HUES6 (cell line): ENCODE results near the gene KCNQ4.

ENCODE experiments used
- H3K27ac ChIP-seq: 2 replicates; pipeline ENCODE4 v1.7.0; 2013; ENCODE audit warnings: low read depth, mild to moderate bottlenecking, low read length, inconsistent platforms
- H3K27me3 ChIP-seq: 2 replicates; pipeline ENCODE4 v1.6.1; 2013; ENCODE audit warnings: low read length; ENCODE audit not compliant: control insufficient read depth, insufficient read depth
- H3K36me3 ChIP-seq: 2 replicates; pipeline ENCODE4 v1.6.1; 2013; ENCODE audit warnings: low read length; ENCODE audit not compliant: control insufficient read depth, insufficient read depth
- H3K4me1 ChIP-seq: 2 replicates; pipeline ENCODE4 v1.6.1; 2013; ENCODE audit warnings: low read length; ENCODE audit not compliant: control insufficient read depth, insufficient read depth
- H3K4me3 ChIP-seq: 2 replicates; pipeline ENCODE4 v1.5.1; 2013; ENCODE audit warnings: low read depth, low read length
- H3K9ac ChIP-seq: one replicate; pipeline ENCODE4 v1.6.1; 2013; ENCODE audit warnings: mild to moderate bottlenecking, low read length
- H3K9me3 ChIP-seq: 2 replicates; pipeline ENCODE4 v1.6.1; 2013; ENCODE audit warnings: low read depth, low read length; ENCODE audit not compliant: control insufficient read depth, insufficient read depth

Gene KCNQ4

GRCh38 chr1:40743860-40744259 lies 39.7 kb upstream of the KCNQ4 start:
- Histone ChIP-seq H3K9me3 (no peaks in the 10 kb centered on the region), H3K4me3 (no peak overlapping the region), H3K4me1 (no peaks in the 10 kb centered on the region), H3K9ac (no peak overlapping the region), H3K27ac (no peak overlapping the region), H3K36me3 (peaks cover 71% of the 10 kb centered on the region), H3K27me3 (no peaks in the 10 kb centered on the region)

DNA sequence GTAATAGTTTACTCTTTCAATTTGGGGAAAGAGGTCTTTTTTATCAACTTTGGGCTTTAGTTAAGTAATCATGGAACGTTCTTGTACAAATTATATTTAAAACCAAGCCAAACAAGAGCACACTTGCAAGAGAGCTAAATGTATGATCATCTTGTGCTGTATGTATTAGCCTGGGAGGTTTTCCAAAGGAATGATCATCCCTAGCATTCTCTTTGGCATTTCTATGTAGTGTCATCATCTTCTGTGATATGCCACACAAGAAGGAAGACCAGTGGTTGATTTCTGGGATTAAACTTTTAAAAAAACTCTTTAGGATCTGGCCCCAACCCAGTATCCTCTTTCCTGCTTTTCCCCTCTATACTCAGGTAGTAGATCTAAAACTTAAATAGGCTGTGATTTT lies 38.4 kb upstream of the KCNQ4 start:
- Histone ChIP-seq H3K9me3 (no peaks in the 10 kb centered on the region), H3K27me3 (no peaks in the 10 kb centered on the region), H3K27ac (no peak overlapping the region), H3K4me3 (no peak overlapping the region), H3K4me1 (no peaks in the 10 kb centered on the region), H3K36me3 (peaks cover 71% of the 10 kb centered on the region), H3K9ac (no peak overlapping the region)

DNA sequence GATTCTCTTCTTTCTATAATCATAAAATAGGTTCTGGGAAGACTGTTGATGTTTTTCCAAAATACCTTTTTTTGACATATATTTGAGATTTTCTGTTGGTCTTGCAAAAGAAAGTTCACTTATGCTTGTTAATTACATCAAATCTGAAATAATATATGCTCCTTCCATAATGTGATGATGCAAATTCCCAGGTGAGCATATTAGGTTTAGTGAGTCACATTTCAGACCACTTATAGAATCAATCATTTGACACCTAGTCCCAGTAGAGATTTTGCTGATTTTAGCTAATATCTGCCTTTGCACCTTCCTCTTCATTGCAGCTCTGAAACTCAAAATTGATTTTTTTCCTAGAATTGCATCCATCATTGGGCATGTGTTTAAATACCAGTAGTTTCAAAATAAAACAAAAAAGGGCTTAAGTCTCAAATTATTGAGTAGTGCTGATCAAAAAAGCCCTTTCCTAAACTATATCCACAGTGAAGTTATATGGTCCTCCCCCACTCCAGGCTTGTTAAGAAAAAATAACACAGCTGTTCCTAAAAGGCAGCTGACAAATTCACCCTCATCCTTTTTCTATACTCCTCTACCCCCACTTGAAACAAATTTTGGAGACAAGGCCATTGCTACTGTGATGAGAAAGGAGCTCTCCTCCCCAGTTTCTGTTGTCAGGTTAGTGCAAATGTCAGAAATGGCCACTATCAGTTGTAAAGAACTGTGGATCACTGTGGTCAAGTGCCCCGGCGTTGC lies 37.1 kb upstream of the KCNQ4 start:
- Histone ChIP-seq H3K9me3 (no peaks in the 10 kb centered on the region), H3K4me3 (no peak overlapping the region), H3K27ac (no peak overlapping the region), H3K4me1 (no peaks in the 10 kb centered on the region), H3K27me3 (no peaks in the 10 kb centered on the region), H3K36me3 (peaks cover 70% of the 10 kb centered on the region), H3K9ac (no peak overlapping the region)

GRCh38 chr1:40748841-40749718 lies 34.5 kb upstream of the KCNQ4 start:
- H3K4me3 ChIP-seq, result no peak overlapping the region
- H3K27me3 ChIP-seq, result no peaks in the 10 kb centered on the region
- no peak overlapping the region for H3K27ac ChIP-seq
- H3K9ac ChIP-seq, result no peak overlapping the region
- H3K4me1 ChIP-seq, result no peaks in the 10 kb centered on the region
- no peaks in the 10 kb centered on the region for H3K9me3 ChIP-seq
- H3K36me3 ChIP-seq, result peaks cover 73% of the 10 kb centered on the region

- Histone ChIP-seq H3K27ac (no peak overlapping the region), H3K9ac (no peak overlapping the region), H3K27me3 (no peaks in the 10 kb centered on the region), H3K4me1 (no peaks in the 10 kb centered on the region), H3K36me3 (peaks cover 80% of the 10 kb centered on the region), H3K9me3 (no peaks in the 10 kb centered on the region), H3K4me3 (no peak overlapping the region)
Observed at GRCh38 chr1:40749817-40750216, 33.8 kb upstream of the KCNQ4 start.

DNA sequence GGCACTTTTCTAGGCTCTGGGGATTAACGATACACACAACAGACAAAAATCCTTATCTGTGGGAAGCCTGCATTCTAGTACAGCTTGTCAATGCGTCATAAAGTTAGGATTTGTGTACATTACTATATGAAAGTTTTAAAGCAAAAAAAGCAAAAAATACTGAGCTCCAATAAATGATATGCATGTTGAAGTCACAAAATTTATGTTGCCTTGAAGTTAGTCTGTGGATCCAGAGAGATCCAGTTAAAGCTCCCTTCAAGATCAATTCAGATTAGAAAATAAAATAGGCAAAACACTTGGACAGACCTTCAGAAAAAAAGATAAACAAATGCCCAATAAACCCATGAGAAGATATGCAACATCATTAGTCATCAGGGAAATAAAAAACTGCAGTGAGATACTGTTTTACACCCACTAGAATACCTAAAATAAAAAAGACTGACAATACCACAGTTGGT lies 33.1 kb upstream of the KCNQ4 start:
- Histone ChIP-seq H3K4me1 (no peaks in the 10 kb centered on the region), H3K36me3 (peaks cover 86% of the 10 kb centered on the region), H3K9ac (no peak overlapping the region), H3K27me3 (no peaks in the 10 kb centered on the region), H3K4me3 (no peak overlapping the region), H3K27ac (no peak overlapping the region), H3K9me3 (no peaks in the 10 kb centered on the region)

DNA sequence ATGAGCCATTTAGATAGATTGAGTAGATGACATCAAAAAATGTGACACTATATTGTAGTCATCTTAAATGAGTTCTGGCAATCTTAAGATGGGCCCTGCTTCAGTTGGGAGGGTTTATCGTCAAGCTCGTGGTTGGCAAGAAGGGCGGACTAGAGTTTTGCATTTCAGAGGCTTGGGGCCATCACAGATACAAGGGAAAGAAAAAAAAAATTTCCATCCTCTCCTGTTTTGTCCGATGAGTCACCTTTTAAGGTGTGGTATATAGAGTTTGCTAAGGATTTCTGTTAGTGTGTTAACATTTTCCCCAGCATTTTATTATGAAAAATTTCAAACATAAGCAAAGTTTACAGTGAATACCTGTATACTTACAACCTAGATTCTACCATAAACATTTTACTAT lies 31.8 kb upstream of the KCNQ4 start:
- no peak overlapping the region for H3K4me3 ChIP-seq
- no peak overlapping the region for H3K27ac ChIP-seq
- H3K4me1 ChIP-seq, result no peaks in the 10 kb centered on the region
- peaks cover 92% of the 10 kb centered on the region for H3K36me3 ChIP-seq
- H3K9ac ChIP-seq, result no peak overlapping the region
- no peaks in the 10 kb centered on the region for H3K9me3 ChIP-seq
- no peaks in the 10 kb centered on the region for H3K27me3 ChIP-seq

- Histone ChIP-seq H3K27ac (no peak overlapping the region), H3K9ac (no peak overlapping the region), H3K4me3 (no peak overlapping the region), H3K36me3 (peaks cover 93% of the 10 kb centered on the region), H3K27me3 (no peaks in the 10 kb centered on the region), H3K4me1 (no peaks in the 10 kb centered on the region), H3K9me3 (no peaks in the 10 kb centered on the region)
Observed at GRCh38 chr1:40753142-40753882, 30.3 kb upstream of the KCNQ4 start.

GRCh38 chr1:40754201-40754600 lies 29.4 kb upstream of the KCNQ4 start:
- Histone ChIP-seq H3K4me1 (no peaks in the 10 kb centered on the region), H3K9ac (no peak overlapping the region), H3K36me3 (peaks cover 93% of the 10 kb centered on the region), H3K9me3 (no peaks in the 10 kb centered on the region), H3K27ac (no peak overlapping the region), H3K4me3 (no peak overlapping the region), H3K27me3 (no peaks in the 10 kb centered on the region)

DNA sequence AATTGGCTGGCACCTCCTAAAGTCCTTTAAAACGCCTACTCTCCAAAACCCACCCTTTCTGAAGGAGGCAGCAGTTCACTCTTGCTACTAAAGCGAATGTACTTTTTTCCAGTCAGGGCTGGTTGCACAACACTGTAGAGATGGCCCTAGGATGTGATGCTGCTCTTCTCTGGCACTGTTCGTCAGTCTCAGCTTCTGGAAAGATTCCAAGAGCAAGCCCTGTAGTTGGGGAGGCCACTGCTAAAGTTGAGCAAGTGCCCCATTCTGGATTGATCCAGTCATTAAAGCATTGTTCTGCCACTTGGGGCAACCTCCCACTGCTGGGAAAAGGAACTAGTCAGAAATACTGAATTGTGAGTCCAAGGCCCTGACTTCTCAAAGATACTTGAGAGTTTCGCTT lies 28.5 kb upstream of the KCNQ4 start:
- peaks cover 93% of the 10 kb centered on the region for H3K36me3 ChIP-seq
- no peaks in the 10 kb centered on the region for H3K4me1 ChIP-seq
- H3K9ac ChIP-seq, result no peak overlapping the region
- no peaks in the 10 kb centered on the region for H3K9me3 ChIP-seq
- H3K27ac ChIP-seq, result no peak overlapping the region
- no peaks in the 10 kb centered on the region for H3K27me3 ChIP-seq
- no peak overlapping the region for H3K4me3 ChIP-seq

GRCh38 chr1:40756523-40756922 lies 27.1 kb upstream of the KCNQ4 start:
- Histone ChIP-seq H3K9me3 (no peaks in the 10 kb centered on the region), H3K27me3 (no peaks in the 10 kb centered on the region), H3K27ac (no peak overlapping the region), H3K4me3 (no peak overlapping the region), H3K36me3 (peaks cover 93% of the 10 kb centered on the region), H3K9ac (no peak overlapping the region), H3K4me1 (no peaks in the 10 kb centered on the region)
